ENCODE data around the gene TPMT.

DNA sequence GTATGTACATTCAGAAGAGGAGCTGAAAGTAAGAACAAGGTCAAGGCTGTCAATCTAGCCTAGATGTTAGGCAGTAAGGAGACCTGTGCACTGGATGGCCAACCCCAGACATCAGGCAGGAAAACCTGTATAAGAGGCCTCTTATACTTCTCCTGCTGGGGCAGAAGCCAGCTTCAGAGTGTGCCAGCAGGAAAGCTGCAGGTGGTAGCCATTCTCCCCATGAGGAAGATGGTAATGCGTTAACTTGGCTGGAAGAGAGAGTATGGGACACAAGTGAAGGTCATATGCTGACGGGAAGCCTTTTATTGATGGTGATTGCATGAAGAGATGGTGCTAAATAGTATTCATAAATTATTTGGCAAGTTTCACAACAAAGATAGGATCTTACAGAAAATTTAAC, 53.0 kb downstream of the TPMT start:
- TF ChIP-seq CTCF (IDR thresholded peaks at IDR 0.05; ENCODE audit: borderline replicate concordance, extremely low read depth, low read length, poor library complexity, severe bottlenecking) (no peak), EZH2 (IDR thresholded peaks at IDR 0.05; ENCODE audit: borderline replicate concordance, low read depth, low read length, severe bottlenecking) (no peak)

Measured in DND-41 (cell line).